SU-DHL-6 (cell line): ENCODE data around the gene XRCC1.
"Not testable (repeated sequence)": the region's sequence is repeated elsewhere in the genome, so short reads cannot be mapped to it uniquely, and the experiment has no call there.

ENCODE experiments used
- H2AFZ ChIP-seq: fragments of 200-600 bp; sonication (generic); 2 replicates; pipeline ENCODE4 v1.6.1; 2014; ENCODE audit warnings: low read depth, mild to moderate bottlenecking, moderate library complexity, mixed read lengths, antibody characterized with exemption, low read length; ENCODE audit not compliant: severe bottlenecking
- H3F3A ChIP-seq: fragments of 200-600 bp; shearing (Covaris generic); 2 replicates; pipeline ENCODE4 v1.6.0; 2016; ENCODE audit warnings: antibody characterized with exemption, mild to moderate bottlenecking; ENCODE audit not compliant: insufficient read depth
- H3K27ac ChIP-seq: fragments of 200-600 bp; sonication (generic); 2 replicates; pipeline ENCODE4 v1.5.1; 2016; ENCODE audit warnings: low read depth, mild to moderate bottlenecking, low read length, moderate library complexity, mixed read lengths
- H3K27me3 ChIP-seq: fragments of 200-600 bp; sonication (generic), shearing (Covaris generic); 2 replicates; pipeline ENCODE4 v1.6.0; 2014; ENCODE audit warnings: mild to moderate bottlenecking, low read length
- H3K36me3 ChIP-seq: fragments of 200-600 bp; sonication (generic); 2 replicates; pipeline ENCODE4 v1.6.1; 2014; ENCODE audit warnings: mild to moderate bottlenecking, low read length, mixed read lengths
- H3K4me2 ChIP-seq: fragments of 300-600, 200-600 bp; shearing (Covaris generic), sonication (generic); 2 replicates; pipeline ENCODE4 v1.6.0; 2014; ENCODE audit warnings: low read length, low read depth, mild to moderate bottlenecking; ENCODE audit not compliant: poor library complexity, severe bottlenecking
- H3K4me3 ChIP-seq: fragments of 200-600 bp; sonication (generic); 2 replicates; pipeline ENCODE4 v1.5.1; 2014; ENCODE audit warnings: antibody characterized with exemption, low read length, mild to moderate bottlenecking, mixed read lengths; ENCODE audit not compliant: insufficient read depth, poor library complexity, severe bottlenecking
- H3K79me2 ChIP-seq: fragments of 200-600 bp; sonication (generic); 2 replicates; pipeline ENCODE4 v1.6.1; 2014; ENCODE audit warnings: mild to moderate bottlenecking, low read length, moderate library complexity; ENCODE audit not compliant: insufficient read depth
- H3K9ac ChIP-seq: fragments of 200-600 bp; sonication (generic); 2 replicates; pipeline ENCODE4 v1.7.0; 2014; ENCODE audit warnings: mild to moderate bottlenecking, low read length
- H3K9me2 ChIP-seq: fragments of 200-600 bp; sonication (generic); replicated peaks from 2 replicates; pipeline ENCODE4 v1.6.1; 2014; ENCODE audit warnings: low read length; ENCODE audit not compliant: insufficient read depth
- H3K9me3 ChIP-seq: fragments of 200-600 bp; sonication (generic); 2 replicates; pipeline ENCODE4 v1.6.1; 2014; ENCODE audit warnings: low read length, mixed read lengths; ENCODE audit not compliant: insufficient read depth
- H4K20me1 ChIP-seq: fragments of 200-600 bp; sonication (generic); 2 replicates; pipeline ENCODE4 v1.6.1; 2014; ENCODE audit warnings: low read depth, mild to moderate bottlenecking, antibody characterized with exemption, low read length, moderate library complexity, mixed read lengths
- CTCF ChIP-seq: fragments of 200-600 bp; sonication (generic); IDR thresholded peaks from one replicate; pipeline ENCODE4 v1.5.1; 2017; ENCODE audit warnings: antibody characterized with exemption, mild to moderate bottlenecking, low read length, moderate library complexity; ENCODE audit not compliant: insufficient read depth, poor library complexity, severe bottlenecking
- EZH2phosphoT487 ChIP-seq: fragments of 200-600 bp; sonication (generic), shearing (Covaris generic); conservative IDR thresholded peaks from 2 replicates; pipeline ENCODE4 v1.6.1; 2018; ENCODE audit warnings: mild to moderate bottlenecking, antibody characterized with exemption, low read length, moderate library complexity, mixed read lengths

XRCC1 gene

GRCh38 chr19:43589277-43589676, 13.9 kb upstream of the XRCC1 start:
- Histone ChIP-seq H3K9me3 (no peaks in the 10 kb centered on the region), H3K9me2 (no peaks in the 10 kb centered on the region), H4K20me1 (no peaks in the 10 kb centered on the region), H3K27me3 (no peaks in the 10 kb centered on the region), H3K4me3 (no peak overlapping the region), H3K27ac (no peak overlapping the region), H3K79me2 (no peaks in the 10 kb centered on the region), H3K36me3 (no peaks in the 10 kb centered on the region), H3K4me2 (no peak overlapping the region), H2AFZ (no peak overlapping the region), H3F3A (no peaks in the 10 kb centered on the region), H3K9ac (no peak overlapping the region)
- TF ChIP-seq EZH2phosphoT487 (no peak), CTCF (no peak)

GRCh38 chr19:43587029-43587428, 11.7 kb upstream of the XRCC1 start:
- not testable (repeated sequence) for H3K36me3 ChIP-seq, H3K4me2 ChIP-seq, H3K9ac ChIP-seq, H3K79me2 ChIP-seq, H3K9me3 ChIP-seq, H3K27me3 ChIP-seq, H3K27ac ChIP-seq, H3K4me3 ChIP-seq, H3K9me2 ChIP-seq, H4K20me1 ChIP-seq, H3F3A ChIP-seq, H2AFZ ChIP-seq

- H3K27me3 ChIP-seq: no peaks in the 10 kb centered on the region
- H3K4me3 ChIP-seq: no peak overlapping the region
- H3K9me3 ChIP-seq: no peaks in the 10 kb centered on the region
- no peak overlapping the region for H3K4me2 ChIP-seq
- H3F3A ChIP-seq: no peaks in the 10 kb centered on the region
- no peaks in the 10 kb centered on the region for H3K36me3 ChIP-seq
- H3K79me2 ChIP-seq: no peaks in the 10 kb centered on the region
- TF ChIP-seq CTCF: no peak
- TF ChIP-seq EZH2phosphoT487: no peak
- no peak overlapping the region for H3K9ac ChIP-seq
- H4K20me1 ChIP-seq: no peaks in the 10 kb centered on the region
- no peak overlapping the region for H3K27ac ChIP-seq
- H3K9me2 ChIP-seq: no peaks in the 10 kb centered on the region
- H2AFZ ChIP-seq: no peak overlapping the region
Measured at GRCh38 chr19:43586346-43586745, 11.0 kb upstream of the XRCC1 start.

- no peak for TF ChIP-seq EZH2phosphoT487
- TF ChIP-seq CTCF: no peak
- Histone ChIP-seq H3K9me3 (no peaks in the 10 kb centered on the region), H3K36me3 (no peaks in the 10 kb centered on the region), H3K9me2 (no peaks in the 10 kb centered on the region), H3K27me3 (no peaks in the 10 kb centered on the region), H3K4me3 (no peak overlapping the region), H3F3A (no peaks in the 10 kb centered on the region), H3K79me2 (no peaks in the 10 kb centered on the region), H3K4me2 (no peak overlapping the region), H4K20me1 (no peaks in the 10 kb centered on the region), H3K27ac (no peak overlapping the region), H3K9ac (no peak overlapping the region), H2AFZ (no peak overlapping the region)
Measured at GRCh38 chr19:43584484-43584883, 9.2 kb upstream of the XRCC1 start.
